AG09319 (cell line): ENCODE results near the gene OMP.

Experiments used
- DNase-seq: peaks from one replicate; pipeline ENCODE4 v3.0.0-alpha.2; 2010; ENCODE audit warnings: low read depth; ENCODE audit errors: extremely low read depth
- TF ChIP-seq, protein P1 (sequence below): IDR thresholded peaks from 2 replicates; pipeline ENCODE4 v1.5.1; 2011; ENCODE audit warnings: low read depth, mild to moderate bottlenecking, inconsistent platforms, low read length, moderate library complexity

Gene OMP

DNA sequence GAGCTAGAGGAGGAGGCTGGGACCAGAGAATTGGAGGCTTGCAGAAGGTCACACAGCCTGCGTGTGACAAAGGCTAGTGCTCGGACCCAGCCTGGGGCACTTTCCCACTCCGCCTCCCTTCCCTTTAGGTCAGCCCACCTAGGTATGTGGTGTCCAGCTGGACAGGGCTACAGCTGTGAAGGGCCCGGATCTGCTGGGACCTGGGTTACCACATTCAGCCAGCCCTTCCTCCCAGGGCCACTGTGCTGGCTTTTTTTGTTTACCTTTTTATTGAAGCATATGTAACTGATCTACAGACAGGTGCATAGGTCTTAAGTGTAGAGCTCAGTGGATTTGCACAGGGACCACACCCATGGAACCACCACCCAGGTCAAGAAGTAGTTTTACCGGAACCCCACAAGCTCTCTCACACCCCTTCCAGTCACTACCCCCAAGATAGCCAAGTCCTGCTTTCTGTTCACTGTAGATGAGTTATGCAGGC, 27.2 kb upstream of the OMP start:
- no peak for DNase-seq
- TF ChIP-seq, protein P1, sequence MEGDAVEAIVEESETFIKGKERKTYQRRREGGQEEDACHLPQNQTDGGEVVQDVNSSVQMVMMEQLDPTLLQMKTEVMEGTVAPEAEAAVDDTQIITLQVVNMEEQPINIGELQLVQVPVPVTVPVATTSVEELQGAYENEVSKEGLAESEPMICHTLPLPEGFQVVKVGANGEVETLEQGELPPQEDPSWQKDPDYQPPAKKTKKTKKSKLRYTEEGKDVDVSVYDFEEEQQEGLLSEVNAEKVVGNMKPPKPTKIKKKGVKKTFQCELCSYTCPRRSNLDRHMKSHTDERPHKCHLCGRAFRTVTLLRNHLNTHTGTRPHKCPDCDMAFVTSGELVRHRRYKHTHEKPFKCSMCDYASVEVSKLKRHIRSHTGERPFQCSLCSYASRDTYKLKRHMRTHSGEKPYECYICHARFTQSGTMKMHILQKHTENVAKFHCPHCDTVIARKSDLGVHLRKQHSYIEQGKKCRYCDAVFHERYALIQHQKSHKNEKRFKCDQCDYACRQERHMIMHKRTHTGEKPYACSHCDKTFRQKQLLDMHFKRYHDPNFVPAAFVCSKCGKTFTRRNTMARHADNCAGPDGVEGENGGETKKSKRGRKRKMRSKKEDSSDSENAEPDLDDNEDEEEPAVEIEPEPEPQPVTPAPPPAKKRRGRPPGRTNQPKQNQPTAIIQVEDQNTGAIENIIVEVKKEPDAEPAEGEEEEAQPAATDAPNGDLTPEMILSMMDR, result no peak

DNA sequence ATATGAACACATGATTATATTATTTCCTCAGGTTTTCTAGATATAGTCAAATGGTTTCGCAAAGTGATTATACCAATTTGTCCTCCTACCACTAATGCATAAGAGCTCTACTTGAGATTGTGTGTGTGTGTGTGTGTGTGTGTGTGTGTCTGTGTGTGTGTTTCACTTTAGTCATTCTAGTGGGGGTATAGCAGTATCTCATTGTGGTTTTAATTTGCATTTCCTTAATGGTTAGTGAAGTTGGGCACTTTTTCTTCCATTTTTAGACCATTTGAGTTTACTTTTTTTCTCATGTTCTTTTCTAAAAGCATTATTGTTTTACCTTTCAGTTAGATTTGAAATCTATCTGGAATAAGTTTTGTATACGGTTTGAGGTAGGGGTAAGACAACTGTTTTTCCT, 23.0 kb upstream of the OMP start:
- DNase-seq, result no peak

DNA sequence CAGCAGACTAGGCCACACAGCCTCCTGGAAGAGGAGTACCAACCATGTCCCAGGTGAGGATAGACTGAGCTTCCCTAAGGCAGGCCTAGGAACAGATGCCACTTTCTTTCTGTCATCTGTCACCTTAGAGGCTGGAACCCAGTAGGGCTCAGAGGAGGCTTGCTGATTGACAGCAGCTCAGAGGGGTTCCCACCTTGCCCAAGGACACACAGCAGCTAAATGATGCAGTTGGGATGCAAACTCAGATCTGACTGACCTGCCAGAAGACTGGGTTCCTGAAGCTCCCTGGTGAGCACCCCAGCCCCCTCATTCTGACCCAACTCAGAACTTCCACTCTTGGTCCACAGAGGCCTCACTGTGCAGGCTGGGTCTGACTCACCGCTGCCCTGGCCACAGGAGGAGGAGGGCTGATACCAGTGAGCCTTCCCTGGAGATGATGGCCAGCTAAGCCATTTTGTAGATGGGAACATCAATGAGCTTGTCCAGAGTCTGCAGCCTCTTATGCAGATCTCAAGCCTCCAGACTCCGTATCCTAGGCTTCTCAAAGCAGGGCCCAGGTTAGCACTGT, 21.9 kb upstream of the OMP start:
- TF ChIP-seq, protein P1, result no peak

More for the DNA sequence above, 23.0 kb upstream of the OMP start:
- TF ChIP-seq, protein P1, result no peak

DNA sequence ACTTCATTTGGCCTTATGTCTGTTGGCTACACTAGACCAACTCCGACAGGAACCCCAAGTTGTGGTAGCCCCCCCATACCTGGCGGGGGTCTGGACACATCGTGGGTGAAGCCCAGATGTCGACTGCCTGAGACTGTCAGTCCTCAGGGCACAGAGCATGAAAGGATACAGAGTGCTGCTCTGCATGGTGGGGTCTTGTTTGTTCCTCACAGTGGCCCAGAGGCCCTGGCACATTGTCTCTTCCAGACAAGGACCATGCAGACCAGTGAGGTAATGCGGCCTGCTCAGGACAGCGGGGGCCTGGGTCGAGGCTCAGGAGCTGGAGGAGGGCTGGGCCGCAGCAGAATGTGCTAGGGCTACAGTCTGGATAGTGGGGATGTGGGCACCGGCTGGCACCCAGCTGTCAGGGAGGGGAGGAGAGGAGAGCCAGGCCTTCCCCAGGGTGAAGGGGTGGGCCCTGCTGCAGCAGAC, 21.2 kb upstream of the OMP start:
- DNase-seq, result no peak
- TF ChIP-seq, protein P1, result no peak

More for the DNA sequence above, 21.9 kb upstream of the OMP start:
- no peak for DNase-seq

DNA sequence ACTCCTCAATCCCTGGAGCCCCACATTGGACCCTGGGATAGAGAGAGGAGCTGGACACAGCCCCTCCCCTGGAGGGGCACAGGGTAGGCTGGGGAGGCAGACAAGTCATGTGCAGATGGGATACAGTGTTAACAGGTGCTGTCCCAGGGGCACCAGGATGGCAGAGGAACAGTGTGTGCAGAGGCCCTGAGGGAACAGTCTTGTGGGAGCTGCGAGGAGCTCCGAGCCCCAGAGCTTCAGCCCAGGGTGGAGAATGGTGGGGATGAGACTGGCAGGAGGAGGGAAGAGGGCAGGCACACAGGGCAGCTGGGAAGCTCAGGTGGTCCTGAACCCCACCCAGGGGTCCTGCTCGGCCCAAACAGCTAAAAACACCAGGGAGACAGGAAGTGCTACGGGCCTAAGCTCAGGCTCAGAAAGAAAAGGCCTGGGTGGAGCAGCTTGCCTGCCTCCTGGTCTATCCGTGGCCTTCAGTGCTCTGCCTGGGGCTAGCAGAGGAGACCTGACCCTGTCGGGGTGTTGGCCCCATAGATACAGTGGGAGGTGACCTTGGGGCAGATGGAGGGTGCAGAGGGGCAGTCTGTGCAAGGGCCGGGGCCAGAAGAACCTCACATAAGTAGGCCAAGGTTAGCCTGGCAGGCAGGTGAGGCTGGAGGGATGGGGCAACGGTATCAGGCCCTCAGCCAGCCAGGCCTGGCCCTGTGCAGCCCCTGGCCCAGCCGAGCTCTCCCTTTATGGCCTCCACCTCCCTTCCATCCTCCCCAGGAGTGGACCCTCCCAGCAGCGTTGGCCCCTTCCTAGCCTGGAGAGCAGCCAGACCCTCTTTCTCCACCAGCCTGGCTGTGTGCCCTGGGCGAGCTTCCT, 20.4 kb upstream of the OMP start:
- no peak for DNase-seq
- TF ChIP-seq, protein P1, result no peak

DNA sequence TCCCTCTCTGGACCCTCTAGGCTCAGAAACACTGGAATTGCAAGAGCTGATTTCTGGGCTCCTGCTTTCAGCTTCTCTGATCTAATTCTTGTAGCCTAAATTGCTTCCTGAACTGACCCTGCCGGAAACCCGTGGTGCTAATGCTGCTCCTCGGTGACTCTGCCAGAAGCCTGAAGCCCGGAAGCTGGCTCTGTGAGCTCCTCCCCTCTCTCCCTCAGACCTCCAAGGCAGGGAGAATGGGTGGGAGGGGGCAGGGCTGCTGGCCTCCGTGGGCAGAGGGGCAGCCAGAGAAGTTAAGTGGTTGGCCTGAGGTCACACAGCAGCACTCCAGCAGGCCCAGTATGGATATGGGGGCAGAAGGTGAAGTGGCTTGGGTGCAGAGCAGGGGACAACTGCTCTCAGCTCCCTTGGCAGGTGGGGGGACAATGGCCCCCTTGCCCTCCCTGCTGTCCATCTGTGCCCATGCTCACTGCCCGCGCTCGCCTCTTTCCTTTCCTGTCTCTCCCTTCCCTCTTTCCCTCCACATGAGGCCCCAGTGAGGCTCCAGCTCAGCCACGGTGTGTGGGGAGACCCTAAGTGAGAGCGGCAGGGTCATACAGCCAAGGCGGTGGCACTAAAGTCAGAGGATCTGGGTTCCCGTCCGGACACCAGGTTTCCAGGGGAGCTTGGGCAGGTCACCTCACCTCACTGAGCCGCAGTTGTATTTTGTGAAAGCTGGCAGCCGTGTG, 19.6 kb upstream of the OMP start:
- DNase-seq, result no peak
- TF ChIP-seq, protein P1, result no peak
